ENCODE measurements around the gene PRM3. TPM values are rescaled to one million over a fixed set of nuclear protein-coding genes. Genes with fewer than 3 reads are reported as not detected.

PRM3 gene
- polyA plus RNA-seq, 1 donor (not counting 4 experiments of a cell fraction or from before 2014, with no cell fraction given): not detected

DNA sequence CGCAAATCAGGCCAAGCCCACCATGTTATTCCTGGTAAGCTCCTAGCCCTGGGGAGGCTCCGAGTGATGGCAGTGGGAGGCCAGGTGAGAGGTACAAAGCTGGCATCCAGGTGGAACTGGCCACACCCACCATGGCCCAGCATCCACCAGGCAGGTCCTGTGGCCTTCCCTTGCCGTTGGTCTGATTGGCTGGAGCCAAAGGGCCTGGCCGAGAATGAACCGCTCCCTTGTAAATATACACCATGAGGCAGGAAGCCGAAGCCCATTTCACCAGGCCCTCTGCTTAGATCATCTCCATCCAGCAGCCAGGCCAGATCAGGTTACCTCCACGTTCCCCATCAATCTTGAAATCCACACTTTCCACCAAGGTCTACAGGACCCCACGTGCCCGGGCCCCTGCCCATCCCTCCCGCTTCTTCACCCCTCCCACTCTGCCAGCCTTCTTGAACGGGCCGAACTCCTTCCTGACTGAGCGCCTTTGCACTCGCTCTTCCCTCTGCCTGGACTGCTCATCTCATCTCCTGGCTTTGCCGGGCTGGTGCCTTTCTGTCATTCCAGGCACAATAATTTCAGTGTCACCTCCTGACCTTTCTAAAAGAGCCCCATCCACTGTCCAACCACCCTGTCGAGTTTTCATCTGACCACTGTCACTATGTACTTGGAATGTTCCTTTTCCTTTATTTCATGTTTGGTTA lies 23.2 kb downstream of the PRM3 start:
- Histone ChIP-seq H3K4me3 (ENCODE audit: control insufficient read depth in 2 of 3, extremely low read depth in 1 of 3, insufficient read depth in 2 of 3, low read depth in 1 of 3, low read length in 3 of 3) (no peak overlapping the region), H3K27ac (ENCODE audit: control insufficient read depth, insufficient read depth, low read length) (no peak overlapping the region), H3K36me3 (ENCODE audit: control insufficient read depth in 2 of 2, extremely low read depth in 1 of 2, insufficient read depth in 2 of 2, low read length in 2 of 2) (no peaks in the 10 kb centered on the region), H3K9me3 (ENCODE audit: control insufficient read depth, low read depth, low read length) (no peaks in the 10 kb centered on the region), H4K20me1 (ENCODE audit: control insufficient read depth, extremely low read depth, insufficient read depth, low read length) (no peaks in the 10 kb centered on the region), H2AFZ (ENCODE audit: control insufficient read depth, low read length) (no peak overlapping the region), H3K9me1 (ENCODE audit: control insufficient read depth, extremely low read depth, insufficient read depth, low read length) (no peaks in the 10 kb centered on the region), H3K79me2 (ENCODE audit: control insufficient read depth, insufficient read depth, low read length) (peaks cover 16% of the 10 kb centered on the region), H3K27me3 (ENCODE audit: control insufficient read depth, extremely low read depth, insufficient read depth, low read length) (no peaks in the 10 kb centered on the region), H3K4me1 (ENCODE audit: control insufficient read depth, extremely low read depth, insufficient read depth, low read length) (peaks cover 14% of the 10 kb centered on the region), H3K4me2 (ENCODE audit: control insufficient read depth, extremely low read depth, insufficient read depth, low read depth, low read length) (no peak overlapping the region), H3K9ac (ENCODE audit: control insufficient read depth, extremely low read depth, insufficient read depth, low read length) (no peak overlapping the region)
- DNase-seq (ENCODE audit: low read depth, low spot score): no peak
- dilution Hi-C loops (cut with MboI; ENCODE audit: extremely low pct_ligation_motif_present, low sequenced_read_pairs): no loop called here
- no peak for TF ChIP-seq CTCF (optimal IDR thresholded peaks at IDR 0.05 in 1 of 3, IDR thresholded peaks at IDR 0.05 in 1 of 3, conservative IDR thresholded peaks at IDR 0.05 in 1 of 3; ENCODE audit: extremely low read depth in 1 of 3, insufficient read depth in 2 of 3, low read length in 3 of 3)
- no peak for TF ChIP-seq EZH2 (IDR thresholded peaks at IDR 0.05; ENCODE audit: low read length)
- no peak for FAIRE-seq

DNA sequence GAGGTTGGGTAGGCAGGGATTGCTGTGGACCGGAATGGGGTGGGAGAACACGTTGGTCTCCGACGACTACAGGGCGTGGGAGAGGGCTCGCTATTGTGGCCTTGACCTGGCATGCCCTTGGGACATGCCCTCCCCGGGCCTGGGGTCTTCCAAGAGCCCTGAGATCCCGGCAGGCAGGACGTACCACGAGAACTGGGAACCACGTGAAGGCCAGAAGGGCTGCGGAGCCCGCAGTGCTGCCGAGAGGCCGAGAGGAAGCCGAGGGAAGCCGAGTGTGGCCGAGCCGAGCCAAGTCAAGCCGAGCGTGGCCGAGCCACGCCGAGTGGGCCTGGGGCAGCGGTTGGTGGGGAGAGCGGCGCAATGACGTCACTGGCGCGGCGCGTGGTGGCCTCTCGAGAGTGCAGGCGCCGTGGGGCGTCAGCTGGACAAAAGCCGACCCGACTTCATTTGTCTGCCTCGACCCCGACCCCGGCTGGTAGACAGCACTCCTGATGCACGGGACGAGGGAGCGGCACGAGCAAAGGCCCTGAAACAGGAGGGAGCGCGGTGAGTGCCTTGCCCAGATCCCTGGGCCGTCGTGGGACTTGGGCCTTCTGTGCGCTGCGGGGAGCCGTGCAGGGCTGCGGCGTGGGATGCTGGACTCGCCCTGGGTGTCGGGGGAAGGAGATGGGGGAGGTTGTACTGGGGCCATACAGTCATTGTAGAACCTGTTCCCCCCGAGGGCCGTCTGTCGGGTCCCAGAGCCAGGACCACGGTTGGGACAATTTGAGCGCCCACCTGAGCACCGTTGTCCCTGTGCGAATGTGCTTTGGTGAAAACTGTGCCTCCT lies 24.0 kb downstream of the PRM3 start:
- no peaks in the 10 kb centered on the region for H3K9me3 ChIP-seq (ENCODE audit: control insufficient read depth, low read depth, low read length)
- no peak for DNase-seq (ENCODE audit: low read depth, low spot score)
- peaks cover 10% of the 10 kb centered on the region for H3K4me1 ChIP-seq (ENCODE audit: control insufficient read depth, extremely low read depth, insufficient read depth, low read length)
- no peak overlapping the region for H3K9ac ChIP-seq (ENCODE audit: control insufficient read depth, extremely low read depth, insufficient read depth, low read length)
- no peak overlapping the region for H3K27ac ChIP-seq (ENCODE audit: control insufficient read depth, insufficient read depth, low read length)
- no peak for TF ChIP-seq CTCF (optimal IDR thresholded peaks at IDR 0.05 in 1 of 3, IDR thresholded peaks at IDR 0.05 in 1 of 3, conservative IDR thresholded peaks at IDR 0.05 in 1 of 3; ENCODE audit: extremely low read depth in 1 of 3, insufficient read depth in 2 of 3, low read length in 3 of 3)
- H3K9me1 ChIP-seq (ENCODE audit: control insufficient read depth, extremely low read depth, insufficient read depth, low read length): no peaks in the 10 kb centered on the region
- H2AFZ ChIP-seq (ENCODE audit: control insufficient read depth, low read length): no peak overlapping the region
- no peaks in the 10 kb centered on the region for H3K27me3 ChIP-seq (ENCODE audit: control insufficient read depth, extremely low read depth, insufficient read depth, low read length)
- H3K4me3 ChIP-seq (ENCODE audit: control insufficient read depth in 2 of 3, extremely low read depth in 1 of 3, insufficient read depth in 2 of 3, low read depth in 1 of 3, low read length in 3 of 3): no peak overlapping the region
- FAIRE-seq: no peak
- dilution Hi-C loops (cut with MboI; ENCODE audit: extremely low pct_ligation_motif_present, low sequenced_read_pairs): no loop called here
- H4K20me1 ChIP-seq (ENCODE audit: control insufficient read depth, extremely low read depth, insufficient read depth, low read length): no peaks in the 10 kb centered on the region
- H3K36me3 ChIP-seq (ENCODE audit: control insufficient read depth in 2 of 2, extremely low read depth in 1 of 2, insufficient read depth in 2 of 2, low read length in 2 of 2): no peaks in the 10 kb centered on the region
- H3K79me2 ChIP-seq (ENCODE audit: control insufficient read depth, insufficient read depth, low read length): peaks cover 9% of the 10 kb centered on the region
- no peak overlapping the region for H3K4me2 ChIP-seq (ENCODE audit: control insufficient read depth, extremely low read depth, insufficient read depth, low read depth, low read length)

All from keratinocyte (primary cell).